HG03378 (cell line): ENCODE results near the gene CGB1.
"Not testable (repeated sequence)": the region's sequence is repeated elsewhere in the genome, so short reads cannot be mapped to it uniquely, and the experiment has no call there.

Source experiments
- ATAC-seq: cut with Tn5 transposase; IDR thresholded peaks from one replicate; pipeline ENCODE4 v1.9.1; 2021; ENCODE audit warnings: mild to moderate bottlenecking, moderate library complexity; ENCODE audit not compliant: unreplicated experiment

Gene CGB1

GRCh38 chr19:49025088-49025487 lies 11.6 kb downstream of the CGB1 start:
- not testable (repeated sequence) for ATAC-seq

- not testable (repeated sequence) for ATAC-seq
These were observed 12.5 kb downstream of the CGB1 start, which contains the start of gene CGB3 for GRCh38 chr19:49024233-49024632. Gene CGB3 (minus strand): TSS chr19:49024333. CDS start chr19:49023971, 362 bp downstream.

- ATAC-seq: no peak
These were observed 14.6 kb downstream of the CGB1 start for GRCh38 chr19:49022116-49022515.

GRCh38 chr19:49020931-49021895 lies 15.5 kb downstream of the CGB1 start:
- ATAC-seq: no peak

GRCh38 chr19:49020342-49020741 lies 16.4 kb downstream of the CGB1 start:
- ATAC-seq: no peak

- ATAC-seq: no peak
These were observed 17.3 kb downstream of the CGB1 start for GRCh38 chr19:49019242-49019932.

DNA sequence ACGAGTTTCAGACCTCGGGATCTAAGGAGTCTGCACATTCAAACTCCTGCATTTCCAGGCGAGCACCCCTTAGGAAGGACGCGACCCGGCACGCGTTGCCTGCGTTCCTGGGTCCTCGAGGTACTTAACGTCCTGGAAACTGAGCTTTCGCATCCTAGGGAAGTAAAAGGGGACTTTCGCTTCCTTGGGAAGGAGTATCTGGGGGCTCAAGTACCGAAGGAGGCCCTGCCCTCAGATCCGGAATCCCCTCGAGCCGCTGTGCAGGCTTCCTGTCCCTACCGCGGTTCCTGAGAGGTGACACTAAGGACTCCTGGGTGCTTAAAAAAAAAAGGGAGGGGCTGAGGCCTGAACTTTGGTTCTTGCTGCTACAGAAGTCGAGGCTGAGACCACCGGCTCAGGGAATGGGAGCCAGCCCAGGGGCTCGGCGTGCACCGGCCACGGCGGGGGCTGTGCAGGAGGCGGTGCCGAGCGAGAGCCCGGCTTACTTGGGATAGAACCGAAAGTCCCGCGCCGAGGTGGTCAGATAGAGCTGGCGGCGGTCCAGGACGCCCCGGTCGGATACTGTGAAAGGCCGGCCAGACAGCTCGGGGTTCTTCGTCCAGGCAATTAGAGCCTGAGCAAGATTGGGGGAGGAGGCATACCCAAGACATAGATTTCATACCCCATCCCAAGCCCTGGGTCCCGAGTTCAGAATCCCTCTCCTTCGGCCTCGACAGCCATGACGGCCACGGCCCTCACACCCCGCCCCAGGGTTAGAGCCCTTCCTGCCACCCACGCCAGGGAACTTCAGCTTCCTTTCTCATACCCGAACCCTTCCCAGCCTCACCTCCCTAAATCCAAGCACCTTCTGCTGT lies 18.1 kb downstream of the CGB1 start:
- ATAC-seq: not testable (repeated sequence)

- no peak for ATAC-seq
These were observed 18.9 kb downstream of the CGB1 start for GRCh38 chr19:49017666-49018351.

- ATAC-seq: no peak
These were observed 19.5 kb downstream of the CGB1 start, which contains the start of gene LHB for GRCh38 chr19:49017041-49017665. Gene LHB (minus strand): TSS chr19:49017091. CDS start chr19:49017081, 10 bp downstream.

DNA sequence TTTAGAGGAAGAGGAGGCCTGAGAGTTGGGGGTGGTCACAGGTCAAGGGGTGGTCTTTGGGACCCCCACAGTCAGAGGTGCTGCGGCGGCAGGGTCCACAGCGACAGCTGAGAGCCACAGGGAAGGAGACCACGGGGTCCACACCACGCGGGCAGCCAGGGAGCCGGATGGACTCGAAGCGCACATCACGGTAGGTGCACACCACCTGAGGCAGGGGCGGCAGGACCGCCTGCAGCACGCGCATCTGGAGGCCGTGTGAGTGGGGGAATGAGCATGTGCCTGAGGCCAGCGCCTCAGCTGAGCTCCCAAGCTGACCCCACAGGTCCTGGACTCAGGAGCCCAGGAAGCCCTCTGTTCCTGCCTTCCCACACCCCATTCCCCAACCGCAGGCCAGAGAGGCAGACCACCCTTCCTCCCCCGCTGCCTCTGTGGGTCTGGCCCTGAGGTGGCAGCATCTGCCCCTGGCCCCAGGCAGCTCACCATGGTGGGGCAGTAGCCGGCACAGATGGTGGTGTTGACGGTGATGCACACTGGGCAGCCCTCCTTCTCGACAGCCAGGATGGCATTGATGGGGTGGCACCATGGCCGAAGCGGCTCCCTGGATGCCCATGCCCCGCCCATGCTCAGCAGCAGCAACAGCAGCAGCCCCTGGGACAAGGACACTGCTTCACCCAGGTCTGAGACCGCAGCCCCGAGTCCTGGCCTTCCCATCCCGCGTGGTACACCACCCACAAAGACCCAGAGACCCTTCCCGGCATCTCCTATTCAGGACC lies 20.4 kb downstream of the CGB1 start:
- ATAC-seq: no peak

DNA sequence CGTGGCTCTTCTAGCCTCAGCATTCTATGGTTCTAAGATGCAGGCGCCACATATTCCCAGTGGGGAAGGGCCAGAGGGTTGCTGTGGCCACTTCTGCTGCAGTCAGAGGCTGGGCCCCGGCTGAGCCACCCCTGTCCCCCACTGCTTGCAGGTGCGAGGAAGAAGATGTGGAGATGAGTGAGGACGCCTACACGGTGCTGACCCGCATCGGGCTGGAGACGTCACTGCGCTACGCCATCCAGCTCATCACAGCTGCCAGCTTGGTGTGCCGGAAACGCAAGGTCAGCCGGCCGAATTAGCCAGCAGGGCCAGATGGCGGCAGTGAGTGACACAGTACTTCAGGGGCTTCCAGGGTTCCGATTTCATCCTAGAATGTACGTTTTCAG lies 21.8 kb downstream of the CGB1 start:
- ATAC-seq: no peak

DNA sequence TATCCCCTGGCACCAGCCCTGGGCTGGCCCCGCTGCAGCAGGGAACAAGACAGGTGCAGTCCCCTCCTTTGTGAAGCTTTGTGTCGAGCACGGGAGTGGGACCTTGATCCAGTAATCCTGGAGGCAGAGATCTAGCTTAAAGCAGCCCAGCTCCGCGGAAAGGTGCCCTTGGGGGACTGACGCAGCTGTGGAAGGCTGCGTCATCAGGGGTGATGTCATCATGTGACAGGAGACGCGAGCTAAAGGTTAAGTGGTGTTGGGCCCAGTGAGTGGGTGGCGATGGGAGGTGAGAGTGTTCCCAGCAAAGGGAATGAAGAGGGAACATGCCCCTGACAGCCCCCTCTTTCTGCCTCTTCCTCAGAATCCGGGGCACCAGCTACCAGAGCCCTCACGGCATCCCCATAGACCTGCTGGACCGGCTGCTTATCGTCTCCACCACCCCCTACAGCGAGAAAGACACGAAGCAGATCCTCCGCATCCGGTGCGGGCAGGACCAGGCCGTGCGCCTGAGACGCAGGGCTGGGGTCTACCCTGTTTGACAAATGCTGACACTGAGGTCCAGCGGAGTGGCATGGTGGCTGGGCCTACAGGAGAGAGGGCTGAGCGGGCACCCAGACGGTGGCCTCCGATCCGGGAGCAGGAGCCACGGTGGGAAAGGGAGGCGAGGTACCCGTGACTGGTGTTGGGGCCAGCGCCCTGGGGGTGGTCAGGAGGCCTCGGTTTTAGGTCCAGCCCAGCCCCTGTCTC lies 22.4 kb downstream of the CGB1 start:
- ATAC-seq: no peak

GRCh38 chr19:49011194-49011593 lies 25.5 kb downstream of the CGB1 start:
- ATAC-seq: no peak

GRCh38 chr19:49010453-49010852 lies 26.2 kb downstream of the CGB1 start:
- ATAC-seq: no peak

- no peak for ATAC-seq
These were observed 26.9 kb downstream of the CGB1 start for GRCh38 chr19:49009828-49010227.

- ATAC-seq: no peak
These were observed 29.8 kb downstream of the CGB1 start for GRCh38 chr19:49006905-49007304.

DNA sequence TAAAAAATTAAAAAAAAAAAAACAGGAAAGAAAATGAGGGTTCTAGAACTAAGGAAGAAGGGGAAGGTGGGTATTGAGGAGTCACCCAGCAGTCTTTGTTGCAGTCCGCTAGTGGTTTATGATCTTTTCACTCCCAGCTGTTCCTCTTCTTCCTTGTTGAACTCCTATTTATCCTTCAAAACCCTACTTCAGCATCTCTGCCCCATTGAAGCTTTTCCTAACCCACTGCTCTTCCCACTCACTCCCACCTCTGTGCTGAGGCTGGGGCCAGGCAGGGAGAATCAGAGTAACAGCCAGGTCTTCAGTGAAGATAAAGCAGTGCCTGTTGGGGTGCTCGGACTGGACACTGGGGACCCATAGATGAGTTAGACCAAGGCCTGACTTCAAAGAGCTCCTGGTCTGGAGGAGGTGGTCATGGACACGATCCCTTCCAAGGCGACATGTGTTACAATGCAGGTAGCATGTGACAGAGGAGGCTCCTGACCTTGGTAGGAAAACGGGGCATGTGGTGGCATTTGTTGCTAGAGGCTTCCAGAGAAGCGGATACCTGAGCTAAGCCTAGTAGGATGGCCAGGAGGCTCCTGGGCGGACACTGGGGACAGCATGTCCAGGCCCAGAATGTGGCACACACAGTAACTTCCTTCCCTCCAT lies 31.6 kb downstream of the CGB1 start:
- no peak for ATAC-seq

DNA sequence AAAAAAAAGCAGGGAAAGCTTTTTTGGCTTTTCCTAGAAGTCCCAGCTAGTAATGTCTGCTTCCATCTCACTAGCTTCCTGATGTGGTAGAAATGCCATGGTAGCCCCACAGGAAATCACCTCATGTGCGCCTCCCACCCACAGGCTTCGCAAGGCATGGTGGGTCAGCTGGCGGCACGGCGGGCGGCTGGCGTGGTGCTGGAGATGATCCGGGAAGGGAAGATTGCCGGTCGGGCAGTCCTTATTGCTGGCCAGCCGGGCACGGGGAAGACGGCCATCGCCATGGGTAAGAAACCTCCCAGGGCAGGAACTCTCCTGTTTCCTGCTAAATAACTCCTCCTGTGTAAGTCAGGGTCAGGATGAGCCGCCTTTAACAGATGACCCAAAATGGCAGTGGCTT lies 32.6 kb downstream of the CGB1 start:
- no peak for ATAC-seq
